Skeletal muscle cell (primary cell): Measurements from ENCODE around the gene DUSP1.
A peak's percentile ranks its signal among the peaks of the same experiment; 100 is the strongest.
"Not testable (repeated sequence)": the region's sequence is repeated elsewhere in the genome, so short reads cannot be mapped to it uniquely, and the experiment has no call there.

Experiments used
- DNase-seq: peaks from one replicate; pipeline ENCODE4 v3.0.0-alpha.2; 2010; ENCODE audit warnings: low read depth
- H3K4me3 ChIP-seq: 2 replicates; pipeline ENCODE4 v1.5.1; 2011; ENCODE audit warnings: low read depth, mild to moderate bottlenecking, control low read depth, low read length, moderate library complexity

The DUSP1 gene

GRCh38 chr5:172770675-172771438 lies at the start of gene DUSP1:
Gene DUSP1, minus strand, starts transcription at chr5:172771195. Its CDS starts 243 bp downstream, at chr5:172770952.
- peak within 1 kb of the TSS; percentile 79 for H3K4me3 ChIP-seq
- DNase-seq = peak; percentile 94

GRCh38 chr5:172820046-172820767 lies 49.2 kb upstream of the DUSP1 start:
- no peak for DNase-seq
- H3K4me3 ChIP-seq = no peak overlapping the region

- no peak overlapping the region for H3K4me3 ChIP-seq
- no peak for DNase-seq
These were observed 48.6 kb upstream of the DUSP1 start for GRCh38 chr5:172819569-172819968.

GRCh38 chr5:172818081-172818480 lies 47.1 kb upstream of the DUSP1 start:
- DNase-seq = no peak
- H3K4me3 ChIP-seq = no peak overlapping the region

GRCh38 chr5:172817664-172818063 lies 46.7 kb upstream of the DUSP1 start:
- no peak overlapping the region for H3K4me3 ChIP-seq
- DNase-seq = no peak

GRCh38 chr5:172816925-172817562 lies 46.0 kb upstream of the DUSP1 start:
- peak; percentile 73 for DNase-seq

GRCh38 chr5:172815631-172816030 lies 44.6 kb upstream of the DUSP1 start:
- no peak for DNase-seq
- H3K4me3 ChIP-seq = no peak overlapping the region

More at GRCh38 chr5:172816925-172817562, 46.0 kb upstream of the DUSP1 start:
- no peak overlapping the region for H3K4me3 ChIP-seq

GRCh38 chr5:172810996-172811395 lies 40.0 kb upstream of the DUSP1 start:
- not testable (repeated sequence) for H3K4me3 ChIP-seq, DNase-seq

- DNase-seq = no peak
- H3K4me3 ChIP-seq = no peak overlapping the region
These were observed 38.8 kb upstream of the DUSP1 start for GRCh38 chr5:172809774-172810173.

- no peak overlapping the region for H3K4me3 ChIP-seq
- DNase-seq = no peak
These were observed 36.8 kb upstream of the DUSP1 start for GRCh38 chr5:172807766-172808311.

GRCh38 chr5:172806897-172807672 lies 36.1 kb upstream of the DUSP1 start:
- peak; percentile 83 for DNase-seq
- no peak overlapping the region for H3K4me3 ChIP-seq

GRCh38 chr5:172805736-172806255 lies 34.8 kb upstream of the DUSP1 start:
- DNase-seq = no peak

GRCh38 chr5:172805018-172805683 lies 34.2 kb upstream of the DUSP1 start:
- H3K4me3 ChIP-seq = no peak overlapping the region
- DNase-seq = no peak

More at GRCh38 chr5:172805736-172806255, 34.8 kb upstream of the DUSP1 start:
- no peak overlapping the region for H3K4me3 ChIP-seq

GRCh38 chr5:172802567-172803176 lies 31.7 kb upstream of the DUSP1 start:
- no peak overlapping the region for H3K4me3 ChIP-seq
- no peak for DNase-seq

GRCh38 chr5:172802112-172802511 lies 31.1 kb upstream of the DUSP1 start:
- no peak for DNase-seq
- no peak overlapping the region for H3K4me3 ChIP-seq

- no peak overlapping the region for H3K4me3 ChIP-seq
- peak; percentile 79 for DNase-seq
These were observed 30.2 kb upstream of the DUSP1 start for GRCh38 chr5:172801179-172801671.

GRCh38 chr5:172800088-172800551 lies 29.1 kb upstream of the DUSP1 start:
- peak; percentile 95 for DNase-seq

GRCh38 chr5:172799416-172799815 lies 28.4 kb upstream of the DUSP1 start:
- H3K4me3 ChIP-seq = no peak overlapping the region
- DNase-seq = no peak

More at GRCh38 chr5:172800088-172800551, 29.1 kb upstream of the DUSP1 start:
- H3K4me3 ChIP-seq = no peak overlapping the region
